ENCODE results near the gene NEK9.

DNA sequence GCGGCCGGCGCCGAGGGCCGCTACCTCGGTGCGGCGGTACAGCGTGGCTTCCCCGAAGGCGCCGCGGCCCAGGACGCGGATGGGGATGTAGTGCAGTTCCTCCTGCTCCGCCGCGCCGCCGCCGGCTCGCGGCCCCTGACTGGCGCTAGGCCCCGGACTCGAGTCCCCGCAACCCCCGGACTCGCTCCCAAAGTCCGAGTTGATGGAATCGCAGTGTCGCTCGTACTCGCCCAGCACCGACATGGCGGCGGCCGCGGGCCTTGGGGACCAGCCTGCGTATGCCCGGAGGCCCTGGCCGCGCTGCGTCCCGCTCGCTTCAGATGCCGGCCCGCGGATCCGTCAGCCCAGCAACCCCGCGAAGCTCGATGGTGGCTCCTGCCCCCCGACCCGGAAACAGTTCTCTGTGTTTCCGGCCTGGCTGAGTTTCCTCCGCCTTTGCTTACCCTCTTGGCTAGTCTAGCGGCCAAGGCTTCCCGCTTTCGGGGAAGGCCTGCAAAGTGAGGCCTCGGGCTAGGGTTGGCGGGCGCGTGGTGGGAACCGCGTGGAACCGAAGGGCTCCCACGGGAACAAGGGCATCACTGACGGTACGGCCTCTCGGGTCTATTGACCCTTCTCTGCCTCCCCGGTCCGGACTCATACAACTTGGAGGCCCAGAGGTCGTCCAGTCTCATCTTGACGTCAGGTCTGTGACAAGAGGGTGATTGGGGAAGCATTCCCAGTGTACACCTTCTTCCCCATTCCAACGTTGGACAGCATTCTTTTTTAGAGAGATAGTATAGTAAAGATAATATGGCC, at the start of gene NEK9:
- no peak for TF ChIP-seq GATA2 (IDR thresholded peaks at IDR 0.05; ENCODE audit: low read depth, low read length)
- TF ChIP-seq GATA3 (IDR thresholded peaks at IDR 0.05; ENCODE audit: low read depth, low read length) = no peak

Data from SH-SY5Y (cell line).